ENCODE data around the gene CPNE9.

DNA sequence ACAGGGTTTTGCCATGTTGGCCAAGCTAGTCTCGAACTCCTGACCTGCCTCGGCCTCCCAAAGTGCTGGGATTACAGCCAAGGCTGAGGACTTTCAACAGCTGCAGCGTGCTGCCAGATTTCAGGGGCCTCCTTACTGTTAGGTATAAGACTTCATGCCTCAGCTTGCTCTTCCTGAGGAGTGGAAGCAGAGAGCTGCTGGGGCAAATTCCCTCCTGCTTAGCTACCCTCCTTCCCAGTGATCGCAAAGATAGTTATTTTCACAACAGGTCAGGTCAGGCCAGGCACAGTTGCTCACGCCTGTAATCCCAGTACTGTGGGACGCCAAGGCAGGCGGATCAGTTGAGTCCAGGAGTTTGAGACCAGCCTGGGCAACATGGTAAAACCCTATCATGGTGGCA, 2.6 kb upstream of the CPNE9 start:
- TF ChIP-seq ARNT (IDR thresholded peaks at IDR 0.05) (no peak), FOXM1 (IDR thresholded peaks at IDR 0.05; ENCODE audit: borderline replicate concordance) (no peak)
- TF ChIP-seq, protein P1, sequence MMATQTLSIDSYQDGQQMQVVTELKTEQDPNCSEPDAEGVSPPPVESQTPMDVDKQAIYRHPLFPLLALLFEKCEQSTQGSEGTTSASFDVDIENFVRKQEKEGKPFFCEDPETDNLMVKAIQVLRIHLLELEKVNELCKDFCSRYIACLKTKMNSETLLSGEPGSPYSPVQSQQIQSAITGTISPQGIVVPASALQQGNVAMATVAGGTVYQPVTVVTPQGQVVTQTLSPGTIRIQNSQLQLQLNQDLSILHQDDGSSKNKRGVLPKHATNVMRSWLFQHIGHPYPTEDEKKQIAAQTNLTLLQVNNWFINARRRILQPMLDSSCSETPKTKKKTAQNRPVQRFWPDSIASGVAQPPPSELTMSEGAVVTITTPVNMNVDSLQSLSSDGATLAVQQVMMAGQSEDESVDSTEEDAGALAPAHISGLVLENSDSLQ (IDR thresholded peaks at IDR 0.05), result no peak
